ENCODE measurements around the gene SF3B6.
A peak's percentile ranks its signal among the peaks of the same experiment; 100 is the strongest.
"Not testable (repeated sequence)": the region's sequence is repeated elsewhere in the genome, so short reads cannot be mapped to it uniquely, and the experiment has no call there.

SF3B6 gene

DNA sequence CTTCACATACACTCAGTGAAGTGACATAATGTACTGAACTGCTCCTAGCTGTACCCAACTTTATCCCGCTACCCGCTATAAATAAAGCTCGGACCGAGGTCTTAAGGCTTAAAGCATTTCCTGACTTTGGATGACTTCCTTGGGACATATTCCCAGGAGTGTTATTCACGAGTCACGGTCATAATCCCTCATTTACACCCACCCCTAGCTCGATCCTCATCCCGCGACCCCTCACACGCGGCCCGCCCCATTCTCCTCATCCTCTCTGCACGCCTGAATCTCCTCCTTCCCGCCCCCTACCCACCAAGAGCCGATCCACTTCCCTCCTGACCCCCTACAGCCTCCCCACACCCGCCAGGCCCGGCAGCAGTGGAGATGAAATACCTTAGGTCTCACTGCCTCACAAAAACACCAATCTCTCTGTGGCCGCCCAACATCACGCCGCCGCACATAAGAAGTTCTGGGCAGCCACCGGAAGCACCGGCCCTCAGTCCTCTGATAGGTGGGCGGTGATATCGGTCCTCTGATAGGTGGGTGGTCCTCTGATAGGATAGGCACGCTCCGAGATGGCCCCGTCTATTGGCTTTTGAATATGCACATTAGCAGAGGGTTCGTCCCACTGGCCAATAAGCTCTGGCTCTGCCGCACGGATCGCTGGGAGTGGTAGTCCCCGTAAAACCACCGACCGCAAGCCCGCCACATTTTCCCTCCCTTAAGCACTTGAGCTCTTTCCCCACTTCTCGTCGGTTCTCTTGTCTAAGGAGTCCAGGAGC is 29.0 kb downstream of the SF3B6 start, which contains the start of gene WDCP:
TSS of gene WDCP (minus strand) at position 462 of the 773 bp plus-strand sequence. CDS start 7,897 bp downstream, outside the sequence.
- H3K4me1 ChIP-seq (ENCODE audit: control insufficient read depth in 5 of 5, insufficient read depth in 5 of 5, low read length in 5 of 5) = peaks cover 0 to 35% (median 31%) of the 10 kb centered on the region in 5 donors
- H3K36me3 ChIP-seq (ENCODE audit: control insufficient read depth in 5 of 5, insufficient read depth in 5 of 5, low read length in 5 of 5) = no peaks in the 10 kb centered on the region
- H3K27me3 ChIP-seq (ENCODE audit: control insufficient read depth in 5 of 5, insufficient read depth in 4 of 5, low read length in 5 of 5) = no peaks in the 10 kb centered on the region
- H3K9me3 ChIP-seq (ENCODE audit: control insufficient read depth in 5 of 5, low read length in 5 of 5) = no peaks in the 10 kb centered on the region
- peak within 1 kb of the TSS; percentile 77 to 85 (median 78) for H3K9ac ChIP-seq (ENCODE audit: low read length in 5 of 5)
- peak within 1 kb of the TSS; percentile 82 for H3K27ac ChIP-seq (ENCODE audit: low read depth, low read length)
- H3K4me3 ChIP-seq (ENCODE audit: low read depth in 1 of 5, low read length in 5 of 5) = peak within 1 kb of the TSS; percentile 78 to 92 (median 87)

- peak overlapping the region; percentile 78 to 92 (median 87) for H3K4me3 ChIP-seq (ENCODE audit: low read depth in 1 of 5, low read length in 5 of 5)
- peak overlapping the region; percentile 77 to 85 (median 78) for H3K9ac ChIP-seq (ENCODE audit: low read length in 5 of 5)
- H3K4me1 ChIP-seq (ENCODE audit: control insufficient read depth in 5 of 5, insufficient read depth in 5 of 5, low read length in 5 of 5) = peaks cover 0 to 35% (median 31%) of the 10 kb centered on the region in 5 donors
- H3K27me3 ChIP-seq (ENCODE audit: control insufficient read depth in 5 of 5, insufficient read depth in 4 of 5, low read length in 5 of 5) = no peaks in the 10 kb centered on the region
- no peaks in the 10 kb centered on the region for H3K9me3 ChIP-seq (ENCODE audit: control insufficient read depth in 5 of 5, low read length in 5 of 5)
- H3K36me3 ChIP-seq (ENCODE audit: control insufficient read depth in 5 of 5, insufficient read depth in 5 of 5, low read length in 5 of 5) = no peaks in the 10 kb centered on the region
- H3K27ac ChIP-seq (ENCODE audit: low read depth, low read length) = peak overlapping the region; percentile 82
Measured at GRCh38 chr2:24046599-24046929, 29.6 kb downstream of the SF3B6 start.

- H3K9ac ChIP-seq (ENCODE audit: low read length in 5 of 5) = no peak overlapping the region
- H3K9me3 ChIP-seq (ENCODE audit: control insufficient read depth in 5 of 5, low read length in 5 of 5) = no peaks in the 10 kb centered on the region
- no peaks in the 10 kb centered on the region for H3K27me3 ChIP-seq (ENCODE audit: control insufficient read depth in 5 of 5, insufficient read depth in 4 of 5, low read length in 5 of 5)
- no peaks in the 10 kb centered on the region for H3K36me3 ChIP-seq (ENCODE audit: control insufficient read depth in 5 of 5, insufficient read depth in 5 of 5, low read length in 5 of 5)
- peaks cover 0 to 35% (median 31%) of the 10 kb centered on the region in 5 donors for H3K4me1 ChIP-seq (ENCODE audit: control insufficient read depth in 5 of 5, insufficient read depth in 5 of 5, low read length in 5 of 5)
- no peak overlapping the region for H3K27ac ChIP-seq (ENCODE audit: low read depth, low read length)
- H3K4me3 ChIP-seq (ENCODE audit: low read depth in 1 of 5, low read length in 5 of 5) = peak overlapping the region in 2 of 5 donors; percentile 78 to 84
Measured at GRCh38 chr2:24045511-24046508, 30.3 kb downstream of the SF3B6 start.

DNA sequence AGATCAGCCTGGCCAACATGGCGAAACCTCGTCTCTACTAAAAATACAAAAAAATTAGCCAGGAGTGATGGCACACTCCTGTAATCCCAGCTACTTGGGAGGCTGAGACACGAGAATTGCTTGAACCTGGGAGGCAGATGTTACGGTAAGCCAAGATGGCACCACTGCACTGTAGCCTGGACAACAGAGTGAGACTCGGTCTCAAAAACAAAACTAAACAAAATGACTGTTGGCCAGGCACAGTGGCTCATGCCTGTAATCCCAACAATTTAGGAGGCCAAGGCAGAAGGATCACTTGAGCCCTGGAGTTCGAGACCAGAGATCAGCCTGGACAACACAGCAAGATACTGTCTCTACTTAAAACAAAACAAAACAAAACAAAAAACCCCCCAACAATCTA is 33.0 kb downstream of the SF3B6 start:
- not testable (repeated sequence) for H3K27me3 ChIP-seq (ENCODE audit: control insufficient read depth in 5 of 5, insufficient read depth in 4 of 5, low read length in 5 of 5); H3K9ac ChIP-seq (ENCODE audit: low read length in 5 of 5); H3K27ac ChIP-seq (ENCODE audit: low read depth, low read length); H3K4me3 ChIP-seq (ENCODE audit: low read depth in 1 of 5, low read length in 5 of 5); H3K9me3 ChIP-seq (ENCODE audit: control insufficient read depth in 5 of 5, low read length in 5 of 5)
- peaks cover 5 to 13% (median 12%) of the 10 kb centered on the region in 5 donors for H3K36me3 ChIP-seq (ENCODE audit: control insufficient read depth in 5 of 5, insufficient read depth in 5 of 5, low read length in 5 of 5)
- peaks cover 0 to 15% (median 14%) of the 10 kb centered on the region in 5 donors for H3K4me1 ChIP-seq (ENCODE audit: control insufficient read depth in 5 of 5, insufficient read depth in 5 of 5, low read length in 5 of 5)

DNA sequence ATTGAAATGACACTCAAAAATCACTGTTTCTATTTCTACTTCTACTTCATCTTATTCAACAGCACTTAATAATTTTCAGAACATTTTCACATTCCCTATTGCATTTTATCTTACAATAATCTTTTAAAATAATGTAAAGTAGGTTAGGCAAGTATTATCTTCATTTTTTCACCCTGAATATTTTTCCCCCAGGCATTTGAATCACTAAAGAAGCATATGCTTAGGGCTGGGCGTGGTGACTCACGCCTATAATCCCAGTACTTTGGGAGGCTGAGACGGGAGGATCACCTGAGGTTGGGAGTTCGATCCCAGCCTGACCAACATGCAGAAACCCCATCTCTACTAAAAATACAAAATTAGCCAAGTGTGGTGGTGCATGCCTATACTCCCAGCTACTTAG is 35.6 kb downstream of the SF3B6 start:
- Histone ChIP-seq H3K27me3 (ENCODE audit: control insufficient read depth in 5 of 5, insufficient read depth in 4 of 5, low read length in 5 of 5) (no peaks in the 10 kb centered on the region), H3K4me3 (ENCODE audit: low read depth in 1 of 5, low read length in 5 of 5) (no peak overlapping the region), H3K9ac (ENCODE audit: low read length in 5 of 5) (no peak overlapping the region), H3K4me1 (ENCODE audit: control insufficient read depth in 5 of 5, insufficient read depth in 5 of 5, low read length in 5 of 5) (no peaks in the 10 kb centered on the region), H3K9me3 (ENCODE audit: control insufficient read depth in 5 of 5, low read length in 5 of 5) (no peaks in the 10 kb centered on the region), H3K36me3 (ENCODE audit: control insufficient read depth in 5 of 5, insufficient read depth in 5 of 5, low read length in 5 of 5) (peaks cover 12 to 33% (median 27%) of the 10 kb centered on the region in 5 donors), H3K27ac (ENCODE audit: low read depth, low read length) (no peak overlapping the region)

DNA sequence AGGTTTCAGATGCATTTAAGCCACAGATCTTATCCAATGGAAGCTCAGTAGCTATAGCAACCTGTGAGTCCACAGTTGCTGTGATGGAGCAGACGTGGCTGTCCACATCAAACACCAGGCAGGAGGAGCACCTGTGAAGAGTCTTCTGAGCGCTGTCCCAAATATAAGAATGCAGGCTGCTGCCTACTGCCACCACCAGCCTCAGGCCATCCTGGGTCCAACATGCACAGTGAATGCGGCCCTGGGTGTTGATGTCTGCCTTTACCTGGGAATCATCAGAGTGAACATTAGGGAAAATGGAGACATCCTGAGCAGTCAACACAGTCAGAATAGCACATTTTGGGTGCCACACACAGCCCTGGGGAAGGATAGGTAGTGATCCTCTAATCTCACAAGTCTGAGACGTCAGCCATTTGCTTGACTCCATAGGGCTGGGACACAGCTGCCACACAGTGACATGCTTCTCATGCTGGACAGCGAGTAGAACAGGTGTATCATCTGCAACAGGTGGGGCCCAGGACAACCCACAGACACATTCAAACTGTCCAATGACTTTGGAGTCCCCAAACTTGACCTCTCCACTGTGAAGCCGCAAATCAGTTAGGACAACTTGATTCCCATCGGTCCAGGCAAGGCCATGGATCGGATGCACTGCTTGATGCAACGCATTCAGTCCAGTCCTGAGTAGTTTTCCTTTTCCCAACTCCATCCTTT is 37.2 kb downstream of the SF3B6 start:
- Histone ChIP-seq H3K9ac (ENCODE audit: low read length in 5 of 5) (no peak overlapping the region), H3K9me3 (ENCODE audit: control insufficient read depth in 5 of 5, low read length in 5 of 5) (no peaks in the 10 kb centered on the region), H3K4me3 (ENCODE audit: low read depth in 1 of 5, low read length in 5 of 5) (no peak overlapping the region), H3K36me3 (ENCODE audit: control insufficient read depth in 5 of 5, insufficient read depth in 5 of 5, low read length in 5 of 5) (peaks cover 12 to 33% (median 27%) of the 10 kb centered on the region in 5 donors), H3K27me3 (ENCODE audit: control insufficient read depth in 5 of 5, insufficient read depth in 4 of 5, low read length in 5 of 5) (no peaks in the 10 kb centered on the region), H3K4me1 (ENCODE audit: control insufficient read depth in 5 of 5, insufficient read depth in 5 of 5, low read length in 5 of 5) (no peaks in the 10 kb centered on the region), H3K27ac (ENCODE audit: low read depth, low read length) (no peak overlapping the region)

DNA sequence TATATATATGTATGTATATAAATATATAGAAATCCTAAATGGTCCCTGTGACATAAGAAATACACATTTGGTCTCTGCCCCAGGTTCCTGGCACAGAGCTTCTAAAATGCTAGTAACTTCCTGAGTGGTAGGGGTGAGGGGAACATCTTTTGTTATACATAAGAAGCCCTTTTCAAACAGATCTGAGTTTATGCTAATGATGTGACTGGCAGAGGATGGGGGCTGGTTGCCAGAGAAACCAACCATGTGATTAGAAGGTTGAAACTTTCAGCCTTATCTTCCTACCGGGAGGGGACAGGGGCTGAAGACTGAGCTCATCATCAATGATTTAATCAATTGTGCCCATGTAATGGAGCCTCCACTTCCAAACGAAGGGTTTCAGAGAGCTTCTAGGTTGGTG is 49.9 kb downstream of the SF3B6 start:
- H3K36me3 ChIP-seq (ENCODE audit: control insufficient read depth in 5 of 5, insufficient read depth in 5 of 5, low read length in 5 of 5) = peaks cover 16 to 68% (median 52%) of the 10 kb centered on the region in 5 donors

GRCh38 chr2:24024996-24025663 is 51.0 kb downstream of the SF3B6 start:
- Histone ChIP-seq H3K4me3 (ENCODE audit: low read depth in 1 of 5, low read length in 5 of 5) (no peak overlapping the region), H3K27me3 (ENCODE audit: control insufficient read depth in 5 of 5, insufficient read depth in 4 of 5, low read length in 5 of 5) (no peaks in the 10 kb centered on the region), H3K9ac (ENCODE audit: low read length in 5 of 5) (no peak overlapping the region), H3K36me3 (ENCODE audit: control insufficient read depth in 5 of 5, insufficient read depth in 5 of 5, low read length in 5 of 5) (peaks cover 8 to 57% (median 41%) of the 10 kb centered on the region in 5 donors), H3K9me3 (ENCODE audit: control insufficient read depth in 5 of 5, low read length in 5 of 5) (no peaks in the 10 kb centered on the region), H3K4me1 (ENCODE audit: control insufficient read depth in 5 of 5, insufficient read depth in 5 of 5, low read length in 5 of 5) (no peaks in the 10 kb centered on the region), H3K27ac (ENCODE audit: low read depth, low read length) (no peak overlapping the region)

More for the DNA sequence above, 49.9 kb downstream of the SF3B6 start:
- no peaks in the 10 kb centered on the region for H3K27me3 ChIP-seq (ENCODE audit: control insufficient read depth in 5 of 5, insufficient read depth in 4 of 5, low read length in 5 of 5)
- H3K4me3 ChIP-seq (ENCODE audit: low read depth in 1 of 5, low read length in 5 of 5) = no peak overlapping the region
- no peaks in the 10 kb centered on the region for H3K4me1 ChIP-seq (ENCODE audit: control insufficient read depth in 5 of 5, insufficient read depth in 5 of 5, low read length in 5 of 5)
- H3K9me3 ChIP-seq (ENCODE audit: control insufficient read depth in 5 of 5, low read length in 5 of 5) = no peaks in the 10 kb centered on the region
- no peak overlapping the region for H3K27ac ChIP-seq (ENCODE audit: low read depth, low read length)
- no peak overlapping the region for H3K9ac ChIP-seq (ENCODE audit: low read length in 5 of 5)

- H3K9me3 ChIP-seq (ENCODE audit: control insufficient read depth in 5 of 5, low read length in 5 of 5) = no peaks in the 10 kb centered on the region
- no peak overlapping the region for H3K9ac ChIP-seq (ENCODE audit: low read length in 5 of 5)
- no peaks in the 10 kb centered on the region for H3K27me3 ChIP-seq (ENCODE audit: control insufficient read depth in 5 of 5, insufficient read depth in 4 of 5, low read length in 5 of 5)
- H3K4me3 ChIP-seq (ENCODE audit: low read depth in 1 of 5, low read length in 5 of 5) = no peak overlapping the region
- no peaks in the 10 kb centered on the region for H3K4me1 ChIP-seq (ENCODE audit: control insufficient read depth in 5 of 5, insufficient read depth in 5 of 5, low read length in 5 of 5)
- no peak overlapping the region for H3K27ac ChIP-seq (ENCODE audit: low read depth, low read length)
- H3K36me3 ChIP-seq (ENCODE audit: control insufficient read depth in 5 of 5, insufficient read depth in 5 of 5, low read length in 5 of 5) = peaks cover 2 to 46% (median 31%) of the 10 kb centered on the region in 5 donors
Measured at GRCh38 chr2:24024018-24024417, 52.1 kb downstream of the SF3B6 start.
